GM19193 (cell line): ENCODE data around the gene USF1.

Experiments used
- POLR2A ChIP-seq: IDR thresholded peaks from 4 replicates; pipeline ENCODE4 v1.6.1; 2011; ENCODE audit not compliant: insufficient read depth, insufficient read length; ENCODE audit errors: extremely low read depth

The USF1 gene

GRCh38 chr1:161045736-161046604 is at the start of gene USF1:
Gene USF1, minus strand, starts transcription at chr1:161045977. Its CDS starts 2,702 bp downstream, at chr1:161043275.
- peak; percentile 76 for TF ChIP-seq POLR2A

- TF ChIP-seq POLR2A = no peak
These were observed 49.5 kb upstream of the USF1 start for GRCh38 chr1:161095230-161095629.

GRCh38 chr1:161094481-161094880 is 48.7 kb upstream of the USF1 start:
- no peak for TF ChIP-seq POLR2A

GRCh38 chr1:161092621-161093028 is 46.8 kb upstream of the USF1 start:
- TF ChIP-seq POLR2A = no peak

GRCh38 chr1:161091796-161092507 is 46.2 kb upstream of the USF1 start:
- no peak for TF ChIP-seq POLR2A

GRCh38 chr1:161091093-161091492 is 45.3 kb upstream of the USF1 start:
- no peak for TF ChIP-seq POLR2A

- no peak for TF ChIP-seq POLR2A
These were observed 44.8 kb upstream of the USF1 start for GRCh38 chr1:161090617-161091016.

- TF ChIP-seq POLR2A = no peak
These were observed 44.2 kb upstream of the USF1 start for GRCh38 chr1:161089938-161090337.

- TF ChIP-seq POLR2A = no peak
These were observed 43.6 kb upstream of the USF1 start, which contains the start of gene NECTIN4 for GRCh38 chr1:161089251-161089924. Gene NECTIN4, minus strand, starts transcription at chr1:161089558. Its CDS starts 262 bp downstream, at chr1:161089296.

- TF ChIP-seq POLR2A = no peak
These were observed 42.9 kb upstream of the USF1 start for GRCh38 chr1:161088587-161089110.

- TF ChIP-seq POLR2A = no peak
These were observed 40.7 kb upstream of the USF1 start for GRCh38 chr1:161086457-161086856.

- no peak for TF ChIP-seq POLR2A
These were observed 39.4 kb upstream of the USF1 start for GRCh38 chr1:161085165-161085564.

- TF ChIP-seq POLR2A = no peak
These were observed 38.8 kb upstream of the USF1 start for GRCh38 chr1:161084597-161084988.

- no peak for TF ChIP-seq POLR2A
These were observed 38.2 kb upstream of the USF1 start for GRCh38 chr1:161083748-161084596.
